ENCODE data around the gene FBXL19. TPM values are rescaled to one million over a fixed set of nuclear protein-coding genes. Genes with fewer than 3 reads are reported as not detected.
"Not testable (repeated sequence)": the region's sequence is repeated elsewhere in the genome, so short reads cannot be mapped to it uniquely, and the experiment has no call there.

The FBXL19 gene
- polyA plus RNA-seq, 12 donors = 5.3 to 29.1 (median 9.5) TPM; not detected in 1

DNA sequence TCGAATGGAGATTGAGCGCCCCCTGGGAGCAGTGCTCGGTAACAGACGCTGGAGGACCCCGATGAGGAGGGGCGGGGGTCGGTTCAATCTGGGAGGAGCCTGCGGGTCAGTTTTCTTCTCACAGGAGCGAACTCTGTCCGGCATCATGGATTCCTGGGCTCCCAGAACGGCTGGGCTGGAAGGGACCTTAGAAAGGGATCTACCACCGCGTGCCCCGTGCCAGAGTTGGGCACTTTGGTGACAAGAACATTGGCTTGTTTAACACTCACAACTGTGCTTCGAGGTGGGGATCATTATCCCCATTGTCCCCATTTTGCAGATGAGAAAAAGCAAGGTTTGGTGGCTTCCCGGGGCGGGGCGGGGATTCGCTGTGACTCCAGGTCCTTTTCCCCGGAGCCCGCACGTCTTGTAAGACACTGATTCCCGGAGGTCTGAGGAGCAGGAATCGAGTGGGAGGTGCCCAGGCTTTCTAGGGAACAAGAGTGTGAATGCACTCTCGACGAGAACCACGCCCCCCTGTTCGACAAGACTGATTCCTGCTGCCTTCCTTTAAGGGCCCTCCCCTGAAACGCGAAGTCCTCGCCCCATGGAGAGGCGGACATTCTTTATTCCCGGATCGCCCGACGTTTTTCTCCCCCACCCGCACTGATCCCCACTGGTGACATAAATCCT, 1.5 kb upstream of the FBXL19 start:
- peak; percentile 95 for DNase-seq

DNA sequence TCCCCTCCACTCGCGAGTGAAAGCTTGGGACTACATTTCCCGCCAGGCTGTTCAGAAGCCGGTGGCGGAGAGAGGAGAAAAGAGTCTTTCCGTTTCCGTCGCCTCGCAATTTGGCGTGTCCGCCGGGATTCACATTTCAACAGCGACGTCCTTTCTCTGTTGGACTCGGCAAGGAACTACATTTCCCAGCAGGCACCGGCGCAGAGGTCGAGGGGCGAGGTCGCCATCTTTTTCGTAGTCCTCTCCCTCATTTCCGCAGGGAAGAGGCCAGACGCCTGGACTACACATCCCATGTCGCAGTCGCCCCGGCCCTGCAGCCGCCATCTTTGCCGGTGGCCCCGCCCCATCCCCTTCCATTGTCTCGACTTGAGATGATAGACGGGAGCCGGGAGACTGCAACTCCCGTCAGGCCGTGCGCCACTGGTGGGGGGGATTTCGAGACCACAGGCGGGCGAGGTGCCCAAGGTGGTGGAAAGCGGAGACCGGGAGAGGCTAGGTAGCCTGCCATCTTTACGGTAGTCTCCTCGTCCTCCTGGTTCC, 882 bp upstream of the FBXL19 start:
- peak; percentile 100 for DNase-seq

DNA sequence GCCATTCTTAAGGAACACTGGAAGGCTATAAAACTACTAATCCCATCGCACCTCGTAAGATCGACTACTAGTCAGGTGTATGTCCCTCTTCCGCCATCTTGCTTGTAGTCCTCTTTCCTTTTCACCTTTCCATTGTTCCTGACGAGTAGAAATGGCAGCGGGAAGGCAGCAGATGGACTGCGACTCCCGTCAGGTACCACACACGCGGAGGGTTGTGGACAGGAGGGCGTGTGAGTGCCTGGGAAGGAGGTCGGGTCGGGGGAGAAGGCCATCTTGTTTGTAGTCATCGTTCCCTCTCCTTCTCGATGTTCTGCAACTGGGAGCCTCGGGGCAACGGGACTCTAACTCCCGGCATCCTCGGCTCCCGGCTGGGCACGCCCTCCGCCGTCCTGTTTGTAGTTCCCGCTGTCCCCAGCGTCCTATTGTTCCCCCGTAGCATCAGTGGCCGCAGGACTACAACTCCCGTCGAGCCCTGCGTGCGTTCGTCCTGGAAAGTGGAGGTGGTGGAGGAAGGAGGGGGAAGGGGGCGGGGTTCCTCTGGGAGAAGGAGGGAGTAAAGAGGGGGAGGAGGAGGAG, 324 bp upstream of the FBXL19 start:
- DNase-seq = peak; percentile 100

DNA sequence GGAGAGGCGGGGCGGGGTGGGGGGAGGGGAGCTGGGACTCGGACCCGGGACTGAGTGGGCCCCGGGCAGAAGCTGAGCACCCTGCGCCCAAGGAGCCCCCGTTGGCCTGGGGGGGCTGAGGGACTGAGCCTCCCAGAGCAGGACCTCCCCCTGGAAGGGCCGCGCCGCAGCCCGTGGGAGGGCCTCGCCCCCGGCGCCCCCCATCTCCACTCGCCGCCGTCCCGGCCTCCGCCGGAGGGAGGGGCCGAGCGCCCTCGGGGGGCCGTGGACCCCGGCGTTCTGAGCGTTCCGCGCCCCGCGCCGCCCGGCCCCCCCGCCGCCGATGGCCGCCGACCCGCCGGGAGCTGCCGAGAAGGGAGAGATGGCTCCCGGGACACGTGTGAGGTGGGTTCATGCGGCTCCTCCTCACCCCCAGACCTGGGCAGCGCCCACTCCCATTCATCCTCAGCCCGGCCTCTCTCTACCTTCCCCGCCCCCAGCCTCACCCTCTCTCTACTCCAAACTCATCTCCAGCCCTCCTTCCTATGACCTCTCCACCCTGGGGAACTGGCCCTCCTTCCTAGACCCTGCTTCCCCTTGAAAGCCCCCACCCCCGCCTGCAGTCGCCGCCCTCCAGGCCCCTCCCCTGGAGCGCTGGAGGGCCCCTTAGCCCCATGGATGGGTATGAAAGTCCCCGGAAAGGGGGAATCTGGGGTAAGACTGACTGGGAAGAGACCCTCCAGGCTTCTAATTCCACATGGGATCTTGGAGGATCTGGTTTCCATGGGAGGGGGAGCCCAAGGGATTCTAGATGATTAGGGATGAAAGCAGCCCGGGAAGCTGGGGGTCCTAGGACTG, 922 bp downstream of the FBXL19 start:
- DNase-seq = no peak

DNA sequence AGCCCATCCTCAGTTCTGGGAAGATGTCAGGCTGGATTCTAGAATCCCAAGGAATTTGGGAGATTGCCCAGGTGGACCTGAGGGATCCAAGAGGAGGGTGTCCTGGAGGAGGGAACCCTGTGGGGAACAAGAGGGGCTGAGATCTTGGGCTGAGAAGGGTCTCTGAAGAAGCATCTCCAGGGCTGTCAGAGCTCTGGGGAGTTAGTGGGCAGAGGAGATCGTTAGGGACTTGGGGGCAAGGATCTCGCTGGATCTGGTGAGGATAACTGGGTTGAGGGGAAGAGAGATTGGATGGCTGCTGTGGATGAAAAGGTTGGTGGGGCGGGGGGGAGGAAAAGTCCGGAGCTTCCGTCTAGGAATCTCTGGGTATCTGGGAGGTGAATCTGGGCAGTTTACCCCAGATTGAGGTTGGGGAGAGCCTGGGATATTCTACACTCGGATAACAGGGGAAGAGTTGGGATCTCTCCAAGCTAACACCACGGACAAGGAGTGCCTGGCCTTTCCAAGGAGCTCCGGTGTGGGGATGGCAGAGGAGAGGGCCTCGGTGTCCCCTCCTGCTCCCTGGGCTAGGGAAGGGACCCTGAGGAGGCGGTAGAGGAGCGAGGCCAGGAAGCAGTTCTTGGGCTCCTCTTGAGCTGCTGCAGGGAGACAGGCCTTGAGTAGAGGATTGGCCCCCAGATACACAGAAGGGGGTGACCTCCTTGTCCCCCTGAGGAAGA, 1.7 kb downstream of the FBXL19 start:
- DNase-seq = no peak

DNA sequence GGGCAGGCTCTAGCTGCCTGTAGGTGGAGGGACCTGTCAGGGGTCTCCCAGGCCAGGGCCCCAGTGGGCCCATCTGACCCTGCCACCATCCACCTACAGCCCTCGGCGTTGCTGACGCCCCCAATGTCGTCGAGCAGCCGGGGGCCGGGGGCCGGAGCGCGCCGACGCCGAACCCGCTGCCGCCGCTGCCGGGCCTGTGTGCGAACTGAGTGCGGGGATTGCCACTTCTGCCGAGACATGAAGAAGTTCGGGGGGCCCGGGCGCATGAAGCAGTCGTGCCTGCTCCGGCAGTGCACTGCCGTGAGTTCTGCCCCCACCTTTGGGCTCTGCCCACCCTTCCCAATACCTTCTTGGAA, 2.2 kb downstream of the FBXL19 start:
- DNase-seq = no peak

DNA sequence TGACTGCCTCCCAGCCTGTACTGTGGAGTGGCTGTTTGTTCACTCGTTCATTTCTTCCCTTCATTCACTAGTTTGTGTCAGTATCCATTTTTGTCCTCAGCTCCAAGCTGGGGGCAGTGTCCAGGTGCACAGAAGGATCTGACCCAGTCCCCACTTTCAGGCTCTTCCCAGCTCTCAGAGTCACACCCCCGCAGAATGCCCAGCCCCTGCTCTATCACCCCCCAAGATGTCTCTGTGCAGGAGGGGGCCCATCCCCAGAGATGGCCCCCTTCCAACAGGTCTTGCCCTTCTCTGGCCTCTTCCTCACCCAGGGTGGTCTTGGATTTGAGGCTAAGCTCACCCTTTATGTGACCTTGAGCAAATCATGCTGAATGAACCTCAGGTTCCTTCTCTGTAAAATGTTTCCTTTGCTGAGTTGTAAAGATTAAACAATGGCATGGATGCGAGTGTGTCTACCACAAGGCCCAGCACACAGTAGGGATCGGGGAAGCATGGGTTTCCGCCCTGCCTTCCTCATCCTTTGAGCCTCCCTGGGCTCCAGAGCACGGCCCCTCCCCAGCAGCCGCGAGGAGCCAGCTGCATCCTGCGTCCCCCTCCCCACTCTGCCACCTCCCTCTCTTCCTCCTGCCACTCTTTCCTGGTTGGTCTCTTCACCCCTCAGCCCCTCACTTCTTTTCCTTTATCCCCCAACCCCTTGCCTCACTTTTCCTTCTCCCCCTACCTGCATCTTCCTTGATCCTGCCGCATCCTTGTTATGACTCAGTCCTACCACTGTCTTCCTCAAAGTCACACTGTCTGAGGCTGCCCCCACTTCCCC, 2.8 kb downstream of the FBXL19 start:
- DNase-seq = no peak

DNA sequence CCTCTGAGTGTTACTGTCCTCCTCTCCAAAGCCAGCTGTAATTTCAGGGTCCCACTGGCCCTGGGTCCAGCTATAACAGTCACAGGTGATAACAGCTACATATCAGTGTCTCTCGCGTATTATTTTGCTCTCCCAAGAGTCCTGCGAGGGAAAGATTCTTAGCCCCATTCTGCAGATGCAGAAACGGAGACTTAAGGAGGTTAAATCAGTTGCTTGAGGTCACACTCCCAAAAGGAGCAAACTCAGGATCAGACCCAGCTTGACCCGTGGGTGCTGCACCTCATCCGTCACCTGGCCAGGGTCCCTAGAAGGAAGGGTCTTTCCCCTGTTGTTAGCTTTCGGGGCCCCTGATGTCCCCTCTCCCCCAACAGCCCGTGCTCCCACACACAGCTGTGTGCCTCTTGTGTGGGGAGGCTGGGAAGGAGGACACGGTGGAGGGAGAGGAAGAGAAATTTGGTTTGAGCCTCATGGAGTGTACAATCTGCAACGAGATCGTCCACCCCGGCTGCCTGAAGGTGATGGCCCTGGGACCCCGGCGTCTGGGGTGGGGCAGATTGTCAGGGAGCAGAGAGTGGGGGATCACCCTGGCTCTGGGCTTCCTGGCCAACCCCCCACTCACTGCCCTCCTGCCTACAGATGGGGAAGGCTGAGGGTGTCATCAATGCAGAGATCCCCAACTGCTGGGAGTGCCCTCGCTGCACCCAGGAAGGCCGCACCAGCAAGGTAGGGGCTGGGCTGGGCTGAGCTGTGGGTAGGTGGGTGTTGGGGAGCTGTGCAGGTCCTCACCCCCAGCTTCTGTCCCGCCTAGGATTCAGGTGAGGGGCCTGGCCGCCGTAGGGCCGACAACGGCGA, 3.8 kb downstream of the FBXL19 start:
- DNase-seq = no peak

DNA sequence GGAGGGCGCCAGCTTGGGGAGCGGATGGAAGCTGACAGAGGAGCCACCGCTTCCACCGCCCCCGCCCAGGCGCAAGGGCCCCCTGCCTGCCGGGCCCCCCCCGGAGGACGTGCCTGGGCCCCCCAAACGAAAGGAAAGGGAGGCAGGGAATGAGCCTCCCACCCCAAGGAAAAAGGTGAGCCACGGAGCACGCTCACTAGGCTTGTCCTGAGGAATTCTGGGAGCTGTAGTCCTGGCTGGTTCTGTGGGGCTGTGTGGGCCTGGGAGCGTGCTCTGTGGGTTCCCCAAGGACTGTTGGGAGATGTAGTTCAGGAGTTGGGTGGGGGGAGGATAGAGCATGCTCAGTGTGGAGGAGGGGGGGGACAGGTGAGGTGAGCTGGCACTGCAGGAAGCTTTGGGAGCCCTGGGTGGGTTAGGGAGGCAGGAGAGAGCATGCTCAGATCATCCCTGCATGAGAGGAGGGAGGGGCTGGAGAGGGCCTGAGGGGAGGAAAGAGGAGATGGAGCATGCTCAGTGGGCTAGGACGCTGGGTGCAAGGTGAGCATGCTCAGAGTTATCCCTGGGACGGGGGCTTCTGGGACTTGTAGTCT, 4.5 kb downstream of the FBXL19 start:
- DNase-seq = peak; percentile 67

DNA sequence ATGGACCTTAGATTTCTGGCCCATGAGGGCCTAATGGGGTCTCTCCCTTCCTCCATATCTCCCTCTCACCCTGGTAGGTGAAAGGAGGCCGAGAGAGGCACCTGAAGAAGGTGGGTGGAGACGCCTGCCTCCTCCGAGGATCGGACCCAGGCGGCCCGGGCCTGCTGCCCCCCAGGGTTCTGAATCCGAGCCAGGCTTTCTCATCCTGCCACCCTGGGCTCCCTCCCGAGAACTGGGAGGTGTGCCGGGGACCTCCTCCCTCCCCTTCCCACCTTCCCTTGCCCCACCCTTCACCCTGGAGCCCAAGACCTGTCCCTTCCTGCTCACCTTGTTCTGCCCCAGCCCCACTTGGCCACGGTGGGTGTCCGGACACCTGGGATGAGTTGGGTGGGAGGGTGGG, 5.0 kb downstream of the FBXL19 start:
- DNase-seq = no peak

DNA sequence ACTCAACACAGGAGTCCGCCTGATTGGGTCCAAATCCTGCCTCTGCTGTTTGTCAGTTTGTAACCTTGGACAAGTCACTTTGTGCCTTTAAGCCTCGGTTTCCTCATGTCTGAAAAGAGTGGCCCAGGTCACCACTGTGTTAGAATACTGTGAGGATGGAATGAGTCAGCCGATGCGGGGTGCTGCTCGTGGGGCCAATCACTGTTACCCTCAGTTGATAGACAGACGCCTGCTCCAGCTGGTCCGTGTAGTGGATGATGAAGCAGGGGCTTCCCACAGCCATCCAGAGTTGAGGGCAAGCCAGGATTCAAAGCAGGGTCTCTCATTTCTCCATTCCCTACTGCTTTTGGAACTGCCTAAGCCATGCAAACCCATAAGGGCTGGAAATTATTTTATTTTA, 5.8 kb downstream of the FBXL19 start:
- no peak for DNase-seq

DNA sequence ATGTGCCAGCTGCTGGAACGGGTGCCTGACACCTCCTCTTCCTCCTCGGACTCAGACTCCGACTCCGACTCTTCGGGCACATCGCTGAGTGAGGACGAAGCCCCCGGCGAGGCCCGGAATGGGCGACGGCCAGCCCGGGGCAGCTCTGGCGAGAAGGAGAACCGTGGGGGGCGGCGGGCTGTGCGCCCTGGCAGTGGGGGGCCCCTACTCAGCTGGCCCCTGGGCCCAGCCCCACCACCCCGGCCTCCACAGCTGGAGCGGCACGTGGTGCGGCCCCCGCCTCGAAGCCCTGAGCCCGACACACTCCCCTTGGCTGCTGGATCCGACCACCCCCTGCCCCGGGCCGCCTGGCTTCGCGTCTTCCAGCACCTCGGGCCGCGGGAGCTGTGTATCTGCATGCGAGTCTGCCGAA, 6.8 kb downstream of the FBXL19 start:
- no peak for DNase-seq

DNA sequence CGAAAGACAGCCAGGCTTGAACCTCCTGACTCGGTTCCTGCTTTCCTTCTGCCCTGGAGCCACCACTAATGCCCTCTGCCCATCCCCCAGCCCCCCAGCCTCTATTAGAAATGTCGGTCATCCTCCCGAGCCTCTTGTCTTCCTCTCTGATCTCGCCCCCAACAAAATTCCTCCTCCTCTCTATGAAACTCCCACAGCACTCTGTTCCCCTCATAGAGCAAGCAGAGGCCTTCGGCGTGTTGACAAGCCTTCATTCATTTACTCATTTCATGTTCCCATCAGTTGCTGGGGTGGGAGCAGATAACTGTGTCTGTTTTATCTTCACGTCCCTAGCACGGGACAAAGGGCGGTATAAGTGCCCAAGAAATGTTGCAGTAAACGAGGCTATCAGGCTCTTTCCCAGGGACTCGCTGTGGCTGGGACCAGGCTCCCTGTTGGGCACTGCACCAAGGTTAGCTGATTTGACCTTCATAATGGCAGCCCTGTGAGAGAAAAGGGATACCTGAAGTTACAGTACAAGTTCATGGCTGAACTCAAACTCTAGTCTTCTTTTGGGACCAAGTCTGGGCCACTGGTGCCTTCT, 7.8 kb downstream of the FBXL19 start:
- DNase-seq = no peak

DNA sequence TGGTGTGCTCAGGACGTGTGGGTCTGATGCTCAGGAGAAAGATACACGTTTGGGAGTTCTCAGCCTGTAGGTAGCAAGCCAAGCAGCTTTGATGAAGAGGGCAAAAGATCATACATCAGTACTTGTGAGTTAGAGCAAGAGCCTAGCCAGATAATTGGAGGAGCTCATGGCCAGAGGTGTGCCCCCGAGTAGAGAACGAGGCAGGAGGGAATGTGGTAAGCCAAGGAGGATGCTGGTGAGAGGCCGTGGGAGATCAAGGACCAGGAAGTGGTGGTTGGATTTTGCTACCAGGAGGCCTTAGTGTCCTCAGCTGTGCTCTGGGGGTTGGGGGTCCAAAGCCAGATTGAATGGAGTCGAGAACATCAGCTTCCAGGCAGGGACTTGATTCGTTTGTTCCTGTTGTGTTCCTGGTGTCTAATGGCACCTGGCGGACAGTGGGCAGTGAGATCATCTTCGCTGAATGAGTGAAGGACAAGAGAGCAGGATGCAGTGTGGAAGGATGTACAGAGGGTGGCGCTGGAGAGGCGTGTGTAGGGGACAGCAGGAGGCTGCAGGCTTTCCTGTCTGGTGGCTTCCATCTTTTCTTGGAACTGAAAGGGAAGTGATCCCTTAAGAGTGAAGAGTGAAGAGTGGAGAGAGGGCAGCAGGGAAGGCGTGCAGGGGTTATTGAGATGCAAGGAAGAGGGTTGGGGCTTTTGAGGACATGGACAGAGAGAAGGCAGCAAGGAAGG, 11.6 kb downstream of the FBXL19 start:
- no peak for DNase-seq

DNA sequence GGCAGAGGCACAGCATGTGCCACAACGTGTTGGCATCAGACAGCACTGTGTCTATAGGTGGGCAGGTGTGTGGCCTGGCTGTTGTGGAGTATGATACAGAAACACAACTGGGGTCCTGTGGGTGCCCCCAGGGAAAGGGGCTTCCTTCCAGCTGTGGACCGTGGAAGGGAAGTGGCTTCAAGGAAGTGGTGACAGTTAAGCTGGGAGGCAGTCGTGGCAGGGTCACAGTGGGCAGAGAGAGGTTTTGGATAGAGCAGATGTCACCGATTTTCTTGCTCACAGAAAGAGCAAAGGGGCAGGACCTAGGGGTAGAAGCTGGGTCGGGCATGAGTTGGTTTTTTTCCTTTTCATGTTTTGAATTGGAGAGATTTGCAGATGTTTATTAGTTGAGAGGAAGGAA, 14.3 kb downstream of the FBXL19 start:
- DNase-seq = no peak

DNA sequence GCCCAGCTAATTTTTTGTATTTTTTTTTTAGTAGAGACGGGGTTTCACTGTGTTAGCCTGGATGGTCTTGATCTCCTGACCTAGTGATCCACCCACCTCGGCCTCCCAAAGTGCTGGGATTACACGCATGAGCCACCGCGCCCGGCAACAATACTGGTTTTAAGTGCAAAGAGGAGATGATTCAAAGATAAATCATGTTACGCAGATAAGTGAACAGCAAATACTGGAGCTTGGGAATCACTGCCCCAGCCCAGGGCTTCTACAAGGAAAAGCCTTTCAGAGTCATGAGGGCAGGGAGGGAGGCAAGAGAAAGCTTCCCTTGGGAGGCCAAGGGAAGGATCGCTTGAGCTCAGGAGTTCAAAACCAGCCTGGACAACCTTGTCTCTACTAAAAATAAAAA, 16.2 kb downstream of the FBXL19 start:
- DNase-seq = not testable (repeated sequence)

DNA sequence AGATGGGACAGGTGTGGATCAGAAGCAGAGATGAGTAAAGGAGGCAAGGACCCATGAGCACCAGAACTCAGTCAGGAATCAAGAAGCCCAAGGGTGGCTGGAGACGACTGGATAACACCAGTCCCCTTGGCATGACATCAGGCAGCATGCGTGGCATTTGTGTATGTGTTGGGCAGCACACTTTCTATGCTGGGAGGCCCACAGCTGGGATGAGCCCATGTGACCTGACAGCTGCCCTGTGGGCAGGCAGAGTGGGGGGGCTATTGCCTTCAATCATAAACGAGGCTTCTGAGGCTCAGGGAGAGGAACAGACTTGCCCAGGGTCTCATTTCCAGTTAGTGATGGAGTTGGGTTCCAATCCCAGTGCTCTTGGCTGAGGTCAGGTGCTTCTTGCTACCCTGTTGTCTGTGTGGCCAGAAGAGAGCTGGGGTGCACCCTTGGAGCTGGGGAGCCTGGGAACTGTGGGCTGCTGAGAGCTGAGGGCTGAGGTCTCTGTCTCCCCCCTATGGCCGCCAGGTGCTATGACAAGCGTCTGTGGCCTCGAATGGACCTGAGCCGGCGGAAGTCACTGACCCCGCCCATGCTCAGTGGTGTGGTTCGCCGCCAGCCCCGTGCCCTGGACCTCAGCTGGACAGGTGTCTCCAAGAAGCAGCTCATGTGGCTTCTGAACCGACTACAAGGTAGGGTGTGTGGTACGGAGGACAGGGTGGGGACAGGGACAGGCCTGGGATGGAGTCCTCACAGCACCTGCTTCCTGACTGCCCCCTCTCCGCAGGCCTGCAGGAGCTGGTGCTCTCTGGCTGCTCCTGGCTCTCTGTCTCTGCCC, 18.4 kb downstream of the FBXL19 start:
- no peak for DNase-seq

DNA sequence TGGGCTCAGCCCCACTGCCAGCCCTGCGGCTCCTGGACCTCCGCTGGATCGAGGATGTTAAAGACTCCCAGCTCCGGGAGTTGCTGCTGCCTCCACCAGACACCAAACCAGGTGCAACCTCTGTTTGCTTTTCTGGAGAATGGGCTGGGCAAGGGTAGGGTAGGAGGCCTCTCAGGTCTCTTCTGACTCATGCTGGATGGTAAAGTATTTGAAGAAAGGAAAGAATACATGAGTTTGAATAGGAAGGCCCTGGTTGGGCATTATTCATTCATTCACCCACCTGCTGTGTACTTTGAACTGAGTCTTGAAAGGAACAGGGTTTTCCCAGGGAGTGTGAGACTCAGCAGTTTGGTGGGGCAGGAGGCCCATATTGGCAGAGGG, 19.0 kb downstream of the FBXL19 start:
- DNase-seq = no peak

Data from muscle of arm (tissue), 12 donors.